Right lobe of liver (tissue), 6 donors: ENCODE results near the gene GVQW3. TPM values are rescaled to one million over a fixed set of nuclear protein-coding genes. Genes with fewer than 3 reads are reported as not detected.

Source experiments
- ATAC-seq, 4 donors: fragments of 200-7000 bp; cut with Tn5 transposase; one replicate each; pipeline ENCODE4 v1.9.1; 2020; ENCODE audit warnings: mild to moderate bottlenecking in 4 of 4, moderate library complexity in 4 of 4
- DNase-seq, 3 donors: peaks; one replicate each; pipeline ENCODE4 v3.0.0-alpha.2; 2020
- H3K27ac ChIP-seq, 3 donors: fragments of 200-600 bp; one replicate each; pipeline ENCODE4 v1.8.0; 2022
- H3K27me3 ChIP-seq, 2 donors: fragments of 200-600 bp; one replicate each; pipeline ENCODE4 v1.8.0; 2022
- H3K36me3 ChIP-seq, 4 donors: fragments of 200-600 bp; sonication (generic) in 1 of 4; one replicate each; pipeline versions ENCODE4 v1.5.1 to v1.8.0; 2017 to 2022; ENCODE audit warnings: control low read depth in 1 of 4
- H3K4me1 ChIP-seq, 4 donors: fragments of 200-600 bp; sonication (generic) in 1 of 4; one replicate each; pipeline versions ENCODE4 v1.5.1 to v1.8.0; 2017 to 2022; ENCODE audit warnings: control low read depth in 1 of 4
- H3K4me3 ChIP-seq, 3 donors: fragments of 200-600 bp; one replicate each; pipeline ENCODE4 v1.8.0; 2022
- H3K9me3 ChIP-seq, 4 donors: fragments of 200-600 bp; sonication (generic) in 1 of 4; one replicate each; pipeline versions ENCODE4 v1.5.1 to v1.8.0; 2017 to 2022; ENCODE audit warnings: control low read depth in 1 of 4
- CTCF ChIP-seq, 4 donors: fragments of 200-600 bp in 3 of 4; fragments of 450-650 bp in 1 of 4; IDR thresholded peaks; one replicate each; pipeline versions ENCODE4 v1.5.1 to v1.8.0; 2016 to 2022; ENCODE audit warnings: antibody characterized with exemption in 4 of 4, mild to moderate bottlenecking in 2 of 4
- POLR2A ChIP-seq: fragments of 450-650 bp; IDR thresholded peaks from one replicate; pipeline ENCODE4 v1.6.1; 2017; ENCODE audit warnings: antibody characterized with exemption, mild to moderate bottlenecking
- WGBS: methylation state at CpG from one replicate; pipeline ENCODE4 v1.1.6; 2018; ENCODE audit warnings: low coverage, low lambda C conversion rate; ENCODE audit not compliant: insufficient coverage; ENCODE audit errors: missing lambda C conversion rate; 5-methylcytosine and 5-hydroxymethylcytosine counted together
- intact Hi-C, 2 donors: fragments of 100-400 bp; cut with DNase I; formaldehyde crosslinking; loops; one replicate each; pipeline versions ENCODE4 v1.11.2 to v1.14.1; 2022
- total RNA-seq, 6 experiments: library from RNA; depleted of rRNA in 2 of 6; stranded (reverse); fragments of >200 nt in 2 of 6; fragmentation: NEBNext Ultra II Directional in 3 of 6; extraction: Animal tissue kit (Norgen Biotek cat#: 25700) in 3 of 6; gene quantifications; one replicate each; pipeline versions ENCODE4 v1.1.0 to v1.2.4, GENCODE V29; 2016 to 2023
- donor health status: DM: no; HTN: yes; CAD: no.
- donor health status: DM: no; HTN: no; CAD: no.
- donor health status: DM: no; HTN: no; CAD: no.
- donor health status: DM: no; HTN: yes; CAD: no.
- donor health status: DM: no; HTN: yes; CAD: no.

Gene GVQW3
- total RNA-seq, 6 experiments from 2014 or later, result 0.32 to 0.84 (median 0.49) TPM; not detected in 1

- Histone ChIP-seq H3K4me3 (no peak overlapping the region), H3K27ac (no peak overlapping the region), H3K27me3 (no peaks in the 10 kb centered on the region), H3K36me3 (no peaks in the 10 kb centered on the region), H3K9me3 (no peaks in the 10 kb centered on the region), H3K4me1 (peaks cover 0 to 20% (median 6%) of the 10 kb centered on the region in 4 donors)
- TF ChIP-seq POLR2A (no peak), CTCF (IDR thresholded peaks at IDR 0.05) (no peak)
- 75% methylated on average over 7 of the region's 7 CpGs for WGBS
- DNase-seq, result no peak
- ATAC-seq, result no peak
- intact Hi-C loops, result no loop called here
Observed at GRCh38 chr11:76376746-76377558, 4.2 kb upstream of the GVQW3 start.

- 14% methylated on average over 6 of the region's 6 CpGs for WGBS
Observed at GRCh38 chr11:76379807-76380158, 1.3 kb upstream of the GVQW3 start.

GRCh38 chr11:76380159-76380976 is 755 bp upstream of the GVQW3 start:
- intact Hi-C loops, result no loop called here
- H3K36me3 ChIP-seq, result no peaks in the 10 kb centered on the region
- peak overlapping the region; percentile 86 to 94 (median 88) for H3K4me3 ChIP-seq
- DNase-seq (peak in 2 of 3 donors; percentile 46 to 64), ATAC-seq (peak in 1 of 4 donors; percentile 1)
- no peaks in the 10 kb centered on the region for H3K27me3 ChIP-seq
- H3K27ac ChIP-seq, result peak overlapping the region; percentile 22 to 70 (median 61)
- WGBS, result 0% methylated on average over 14 of the region's 85 CpGs
- no peak for TF ChIP-seq POLR2A
- TF ChIP-seq CTCF (IDR thresholded peaks at IDR 0.05), result no peak
- H3K9me3 ChIP-seq, result no peaks in the 10 kb centered on the region
- H3K4me1 ChIP-seq, result peaks cover 0 to 23% (median 9%) of the 10 kb centered on the region in 4 donors

More at GRCh38 chr11:76379807-76380158, 1.3 kb upstream of the GVQW3 start:
- no peak overlapping the region for H3K27ac ChIP-seq
- peaks cover 0 to 23% (median 9%) of the 10 kb centered on the region in 4 donors for H3K4me1 ChIP-seq
- intact Hi-C loops, result no loop called here
- TF ChIP-seq CTCF (IDR thresholded peaks at IDR 0.05) (no peak), POLR2A (no peak)
- H3K36me3 ChIP-seq, result no peaks in the 10 kb centered on the region
- ATAC-seq (no peak), DNase-seq (no peak)
- peak overlapping the region; percentile 86 to 94 (median 88) for H3K4me3 ChIP-seq
- no peaks in the 10 kb centered on the region for H3K27me3 ChIP-seq
- no peaks in the 10 kb centered on the region for H3K9me3 ChIP-seq

- TF ChIP-seq CTCF (IDR thresholded peaks at IDR 0.05), result no peak
- TF ChIP-seq POLR2A, result no peak
- H3K27ac ChIP-seq, result no peak overlapping the region
- H3K4me3 ChIP-seq, result no peak overlapping the region
- no peaks in the 10 kb centered on the region for H3K27me3 ChIP-seq
- intact Hi-C loops, result no loop called here
- DNase-seq (no peak), ATAC-seq (no peak)
- peaks cover 0 to 25% (median 11%) of the 10 kb centered on the region in 4 donors for H3K4me1 ChIP-seq
- H3K9me3 ChIP-seq, result no peaks in the 10 kb centered on the region
- WGBS, result 95% methylated on average over 6 of the region's 6 CpGs
- H3K36me3 ChIP-seq, result no peaks in the 10 kb centered on the region
Observed at GRCh38 chr11:76382209-76382608, 1.1 kb downstream of the GVQW3 start.
